GM18511 (cell line): ENCODE results near the gene TUBGCP4.
"Not testable (repeated sequence)": the region's sequence is repeated elsewhere in the genome, so short reads cannot be mapped to it uniquely, and the experiment has no call there.

ENCODE experiments used
- ATAC-seq: cut with Tn5 transposase; IDR thresholded peaks from one replicate; pipeline ENCODE4 v1.9.1; 2021; ENCODE audit warnings: mild to moderate bottlenecking, moderate library complexity; ENCODE audit not compliant: unreplicated experiment

Gene TUBGCP4

GRCh38 chr15:43370975-43371974 is at the start of gene TUBGCP4, which contains the start of gene ZSCAN29:
Gene TUBGCP4, plus strand, starts transcription at chr15:43371101. Its CDS starts 254 bp downstream, at chr15:43371355.
Gene ZSCAN29, minus strand, starts transcription at chr15:43371043. Its CDS starts 1,130 bp downstream, at chr15:43369913.
- peak; percentile 89 for ATAC-seq

GRCh38 chr15:43325039-43325684 is 45.7 kb upstream of the TUBGCP4 start:
- no peak for ATAC-seq

GRCh38 chr15:43329217-43329959 is 41.5 kb upstream of the TUBGCP4 start:
- ATAC-seq, result no peak

- peak; percentile 94 for ATAC-seq
Measured at GRCh38 chr15:43329960-43330779, 40.7 kb upstream of the TUBGCP4 start, which contains the start of gene LCMT2. Gene LCMT2, minus strand, starts transcription at chr15:43330573. Its CDS starts 84 bp downstream, at chr15:43330489.

GRCh38 chr15:43330780-43331087 is 40.2 kb upstream of the TUBGCP4 start:
- peak; percentile 37 for ATAC-seq

GRCh38 chr15:43346305-43346704 is 24.6 kb upstream of the TUBGCP4 start:
- no peak for ATAC-seq

GRCh38 chr15:43347114-43347513 is 23.8 kb upstream of the TUBGCP4 start:
- ATAC-seq, result no peak

- no peak for ATAC-seq
Measured at GRCh38 chr15:43352693-43353382, 18.1 kb upstream of the TUBGCP4 start.

GRCh38 chr15:43360821-43361220 is 10.1 kb upstream of the TUBGCP4 start:
- no peak for ATAC-seq

- ATAC-seq, result no peak
Measured at GRCh38 chr15:43361313-43361903, 9.5 kb upstream of the TUBGCP4 start.

GRCh38 chr15:43370310-43370974 is 459 bp upstream of the TUBGCP4 start:
- ATAC-seq, result peak; percentile 40

GRCh38 chr15:43376017-43376705 is 5.3 kb downstream of the TUBGCP4 start:
- ATAC-seq, result no peak

GRCh38 chr15:43378601-43379000 is 7.7 kb downstream of the TUBGCP4 start:
- ATAC-seq, result no peak

- no peak for ATAC-seq
Measured at GRCh38 chr15:43382310-43382709, 11.4 kb downstream of the TUBGCP4 start.

GRCh38 chr15:43383070-43383469 is 12.2 kb downstream of the TUBGCP4 start:
- ATAC-seq, result no peak

GRCh38 chr15:43390723-43391122 is 19.8 kb downstream of the TUBGCP4 start:
- ATAC-seq, result no peak

- not testable (repeated sequence) for ATAC-seq
Measured at GRCh38 chr15:43393592-43393991, 22.7 kb downstream of the TUBGCP4 start.

- no peak for ATAC-seq
Measured at GRCh38 chr15:43402255-43402654, 31.4 kb downstream of the TUBGCP4 start.
